Effector CD8-positive, alpha-beta T cell (primary cell): ENCODE measurements around the gene LCP1.

Experiments used
- DNase-seq: peaks from one replicate; lab custom pipeline; 2025; lab: John Stamatoyannopoulos, UW

LCP1 gene

DNA sequence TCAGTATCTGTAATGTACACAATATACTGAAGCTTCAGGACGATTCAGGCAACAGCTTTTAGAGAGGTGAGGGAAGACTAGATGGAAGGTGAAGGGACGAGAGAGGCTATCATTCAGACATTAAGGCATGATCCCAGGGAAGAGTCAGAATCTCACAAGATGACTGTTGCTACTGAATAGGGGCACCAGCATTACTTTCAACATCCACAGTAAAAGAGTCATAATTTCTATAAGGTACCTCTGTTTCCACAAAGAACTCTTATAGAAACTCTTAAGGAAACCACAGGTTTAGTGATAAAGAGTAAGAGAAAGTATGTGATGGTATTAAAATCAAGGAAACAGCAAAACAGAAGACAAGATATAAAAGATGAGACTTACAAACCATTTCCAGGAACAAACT lies 23.0 kb downstream of the LCP1 start:
- no peak for DNase-seq

DNA sequence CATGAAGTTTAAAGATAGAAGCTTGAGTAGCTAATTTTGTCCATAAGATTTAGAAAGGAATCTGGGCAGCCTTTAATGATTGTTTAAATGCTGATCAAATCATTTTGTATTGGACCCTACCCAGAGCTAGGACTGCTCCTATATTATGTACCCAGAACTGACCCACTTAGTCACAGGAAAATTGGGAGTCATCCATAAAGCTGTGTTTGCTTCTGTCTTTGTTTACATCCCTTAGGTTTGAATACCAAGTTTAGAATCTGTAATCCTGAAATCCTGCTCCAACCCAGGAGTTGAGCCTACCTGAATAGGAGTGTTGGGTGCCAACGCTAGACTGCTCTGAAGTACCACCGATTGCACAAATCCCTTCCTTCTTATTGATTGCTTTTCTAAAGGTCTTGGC lies 23.8 kb downstream of the LCP1 start:
- DNase-seq = no peak

DNA sequence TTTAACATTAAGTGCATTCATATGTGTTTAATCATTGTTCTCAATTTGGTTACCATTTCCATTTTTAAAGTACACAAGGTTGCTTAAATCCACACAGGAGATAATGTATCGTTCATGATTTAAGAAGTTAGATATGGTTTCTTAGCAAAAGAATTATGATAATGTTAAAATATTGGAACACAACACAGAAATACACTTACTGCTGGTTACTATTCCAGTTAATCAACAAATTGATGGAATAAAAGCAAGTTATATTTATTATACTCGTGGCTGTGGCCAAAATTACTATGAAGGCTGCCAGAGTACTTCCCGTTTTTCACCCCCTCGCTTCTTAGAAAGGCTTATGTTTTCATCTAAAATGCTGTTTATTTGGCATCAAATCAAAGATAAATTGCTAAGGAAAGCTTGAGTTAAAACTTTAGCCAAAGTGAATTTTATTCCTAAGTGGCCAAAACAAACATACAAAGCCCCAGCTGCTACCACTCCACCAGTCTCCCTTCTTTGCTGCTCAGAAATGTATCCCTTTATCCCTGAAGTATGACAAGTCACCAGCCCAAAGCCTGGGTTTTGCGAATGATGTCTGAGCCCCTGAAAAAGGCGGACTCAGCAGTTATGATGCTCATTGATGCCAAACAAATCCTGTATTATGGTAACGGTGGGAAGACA lies 27.7 kb downstream of the LCP1 start:
- no peak for DNase-seq

DNA sequence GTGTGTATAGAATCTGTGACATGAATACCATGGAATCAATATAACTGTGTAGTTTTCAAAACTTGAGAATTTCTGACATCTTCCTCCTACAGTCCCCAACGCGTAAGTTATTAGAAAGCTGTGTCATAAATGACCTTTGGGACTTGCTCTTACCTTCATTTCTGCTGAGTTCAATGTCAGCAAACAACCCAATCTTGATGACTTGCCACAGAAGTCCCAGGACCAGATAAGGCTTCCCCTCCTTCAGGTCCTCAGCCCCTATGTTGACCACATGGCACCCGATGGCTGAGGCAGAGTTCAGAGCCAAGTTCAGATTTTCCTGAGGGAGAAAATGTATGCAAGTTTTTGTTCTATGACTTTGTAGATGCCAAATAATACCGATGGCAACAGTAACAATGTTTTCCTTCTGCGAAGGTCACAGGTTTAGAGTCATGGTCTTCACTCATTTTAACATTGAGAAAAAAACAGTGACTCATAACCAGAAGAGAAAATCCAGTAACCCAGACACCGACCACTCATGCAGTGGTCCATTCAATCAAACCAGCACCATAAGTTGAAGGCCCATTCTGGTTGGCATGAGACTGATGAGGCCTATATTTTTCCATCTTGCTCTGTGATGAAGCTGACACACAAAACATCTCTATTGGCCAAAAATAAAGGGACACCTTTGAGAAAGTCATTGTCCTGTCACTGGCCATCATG lies 29.2 kb downstream of the LCP1 start:
- no peak for DNase-seq

DNA sequence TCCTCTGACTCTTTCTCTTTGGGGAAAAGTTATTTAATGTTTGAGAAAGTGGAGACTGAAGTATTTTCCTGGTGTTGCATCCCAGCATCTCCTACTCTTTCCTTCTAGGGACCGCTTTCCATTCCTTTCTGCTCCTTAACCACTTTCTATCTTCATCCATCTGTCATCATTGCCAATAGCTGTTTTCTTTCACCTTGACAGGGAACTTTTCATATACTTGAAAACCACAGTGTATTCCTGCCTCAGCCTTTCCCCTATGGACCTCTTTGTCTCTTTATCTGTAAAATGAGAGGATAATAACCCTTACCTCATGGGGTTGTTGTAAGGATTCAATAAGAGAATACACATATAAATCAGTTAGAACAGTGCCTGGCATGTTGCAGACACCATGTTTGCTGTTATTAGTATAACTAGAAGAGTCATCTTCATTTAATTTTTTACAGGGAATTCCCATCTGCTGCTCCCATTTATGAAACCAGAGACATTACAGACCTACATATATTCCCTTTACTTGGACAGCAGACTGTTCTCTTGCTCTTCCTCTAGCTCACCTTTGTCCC lies 31.8 kb downstream of the LCP1 start:
- DNase-seq = no peak

DNA sequence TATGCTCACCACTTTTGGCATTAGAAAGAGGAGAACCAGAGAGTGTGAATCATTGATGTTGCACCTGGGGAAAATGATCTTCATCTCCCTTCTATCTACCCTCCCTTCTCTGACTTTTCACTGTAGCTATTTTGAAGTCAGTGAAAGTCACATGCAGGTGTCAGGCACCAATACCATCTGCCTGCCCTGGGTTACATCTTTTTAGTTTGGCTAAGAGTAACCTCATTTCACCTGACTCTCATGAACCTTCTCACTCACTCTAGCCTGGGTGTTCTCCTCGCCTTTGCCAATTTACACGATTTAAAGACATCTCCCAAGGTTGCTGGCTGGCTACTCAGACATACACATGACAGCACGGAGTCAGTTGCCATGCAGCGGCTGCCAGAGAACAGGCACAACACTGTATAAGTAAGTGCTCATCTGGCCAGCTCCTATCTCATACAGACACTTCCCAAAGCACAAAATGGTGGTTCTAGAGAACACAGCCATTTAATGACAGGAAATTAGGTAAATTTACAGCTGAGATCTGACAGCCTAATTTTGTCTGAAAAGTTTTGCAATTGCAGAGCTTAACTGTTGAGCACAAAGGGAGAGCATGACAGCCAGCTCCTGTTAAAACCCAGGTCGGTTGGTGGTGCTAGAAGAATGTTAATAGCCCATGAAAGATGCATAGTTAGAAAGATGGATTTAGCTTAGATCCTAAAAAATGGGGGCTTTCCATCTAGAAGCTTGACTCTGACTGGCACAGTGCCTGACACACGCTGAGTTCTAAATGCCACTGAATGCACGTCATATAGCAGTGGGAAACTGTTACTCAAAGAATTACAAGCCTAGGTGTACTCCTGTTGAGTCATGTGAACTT lies 32.5 kb downstream of the LCP1 start:
- DNase-seq = no peak

DNA sequence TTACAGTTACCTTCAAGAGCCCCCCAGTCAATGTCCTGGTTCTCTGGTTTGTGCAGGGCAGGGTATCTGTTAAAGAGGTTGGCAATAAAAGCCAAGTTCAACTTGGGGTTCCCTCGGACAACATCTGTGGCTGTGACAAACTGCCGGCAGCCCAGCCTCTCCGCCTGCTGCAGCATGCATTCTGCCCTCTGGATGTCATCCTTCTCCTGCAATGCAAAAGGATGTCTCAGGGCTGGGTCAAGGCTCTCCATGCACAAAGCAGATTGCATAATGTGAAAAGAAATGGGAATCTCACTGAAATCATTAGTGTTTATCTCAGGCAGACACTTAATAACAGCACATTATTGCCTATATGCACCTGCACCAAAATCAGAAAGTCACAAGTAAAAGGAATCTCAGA lies 35.1 kb downstream of the LCP1 start:
- DNase-seq = no peak

DNA sequence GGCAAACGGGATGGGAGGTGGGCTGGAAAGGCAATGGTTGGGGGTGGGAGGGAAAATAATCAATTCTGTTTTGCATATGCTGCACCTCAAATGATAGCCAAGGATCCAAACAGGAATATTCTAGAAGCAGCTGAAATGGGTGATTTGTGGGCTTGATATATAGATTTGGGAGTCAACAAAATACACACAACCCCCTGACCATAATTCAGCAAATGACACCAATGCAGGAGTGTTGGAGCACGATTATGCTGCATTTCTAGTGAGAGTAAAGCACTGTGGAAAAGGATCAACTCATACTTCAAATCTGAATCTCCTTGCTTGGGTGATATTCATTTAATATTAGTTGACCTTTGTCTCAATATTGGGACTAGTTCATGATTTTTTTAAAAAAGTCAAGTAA lies 36.0 kb downstream of the LCP1 start:
- no peak for DNase-seq

DNA sequence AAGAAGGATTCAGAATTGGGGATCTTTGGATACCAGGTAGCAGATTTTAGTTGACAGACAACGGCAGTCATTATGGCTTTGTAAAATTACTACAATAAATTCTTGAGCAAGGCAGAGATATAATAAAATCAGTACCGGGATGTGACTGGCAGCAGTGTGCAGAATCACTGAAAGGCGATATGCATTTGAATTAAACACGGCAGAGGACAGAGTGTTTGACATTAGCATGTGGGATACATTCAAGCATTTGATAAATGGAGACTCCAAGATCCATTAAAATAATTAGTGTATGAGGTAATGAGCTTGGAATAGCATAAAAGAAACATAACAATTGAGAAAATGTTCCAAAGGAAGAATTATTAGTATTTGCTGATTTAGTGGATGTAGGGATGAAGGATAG lies 36.8 kb downstream of the LCP1 start:
- no peak for DNase-seq

DNA sequence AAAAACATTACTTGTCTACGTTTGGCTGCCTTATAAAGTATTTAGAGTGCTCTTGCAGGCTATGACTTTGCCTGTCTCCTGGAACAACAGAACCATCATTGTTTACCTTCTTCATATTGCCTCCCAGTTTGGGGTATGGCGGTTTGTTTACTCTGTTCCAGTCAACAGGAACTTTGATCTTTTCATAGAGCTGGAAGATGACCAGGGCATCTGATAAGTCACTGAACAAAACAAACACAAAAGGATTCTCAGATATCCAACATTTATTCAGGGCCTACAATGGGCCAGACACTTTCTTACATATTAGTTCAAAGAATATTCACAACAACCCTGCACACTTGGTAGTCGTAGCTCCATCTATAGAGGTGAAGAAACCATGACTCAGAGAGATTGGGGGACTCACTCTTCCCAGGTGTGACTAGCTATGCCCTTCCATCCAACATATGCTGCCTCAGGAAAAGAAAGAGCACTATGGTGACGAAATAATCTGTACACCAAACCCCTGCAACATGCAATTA lies 38.7 kb downstream of the LCP1 start:
- DNase-seq = no peak

DNA sequence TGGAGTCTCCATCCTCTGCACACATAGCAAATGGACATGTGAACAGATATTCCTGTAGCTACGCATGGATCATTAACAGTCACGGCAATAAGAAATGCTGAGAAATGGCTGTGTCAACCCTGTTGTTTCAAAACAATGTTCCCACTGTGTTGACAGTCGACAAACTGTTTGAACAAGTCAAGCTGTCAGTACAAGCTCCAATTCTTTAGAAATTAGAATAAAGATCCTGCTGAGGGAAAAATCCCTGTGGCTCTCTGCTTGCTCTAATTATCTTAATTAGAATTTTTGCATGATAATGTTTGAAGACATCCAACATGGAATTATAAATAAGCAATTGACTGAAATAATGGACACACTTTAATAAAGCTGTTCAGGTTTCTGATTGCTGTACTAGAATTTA lies 39.2 kb downstream of the LCP1 start:
- no peak for DNase-seq

DNA sequence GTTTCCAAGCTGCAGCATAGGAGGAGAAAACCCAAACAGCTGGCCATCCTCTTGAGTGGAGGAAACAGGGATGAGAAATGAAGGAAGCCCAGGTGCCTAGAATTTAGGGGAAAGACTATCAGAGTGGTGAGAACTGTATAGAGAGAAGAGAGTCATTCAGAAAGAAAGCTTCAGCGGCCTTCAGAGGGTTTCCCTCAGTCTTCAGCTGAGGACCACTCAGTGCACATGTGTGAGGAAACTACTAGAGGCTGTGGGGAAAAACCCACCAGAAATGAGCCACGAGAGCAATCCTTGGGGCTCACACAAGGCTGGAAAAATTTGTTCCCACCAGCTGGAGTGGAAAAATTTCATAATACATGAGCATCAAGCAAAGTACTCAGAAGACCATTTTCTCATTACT lies 41.9 kb downstream of the LCP1 start:
- no peak for DNase-seq

DNA sequence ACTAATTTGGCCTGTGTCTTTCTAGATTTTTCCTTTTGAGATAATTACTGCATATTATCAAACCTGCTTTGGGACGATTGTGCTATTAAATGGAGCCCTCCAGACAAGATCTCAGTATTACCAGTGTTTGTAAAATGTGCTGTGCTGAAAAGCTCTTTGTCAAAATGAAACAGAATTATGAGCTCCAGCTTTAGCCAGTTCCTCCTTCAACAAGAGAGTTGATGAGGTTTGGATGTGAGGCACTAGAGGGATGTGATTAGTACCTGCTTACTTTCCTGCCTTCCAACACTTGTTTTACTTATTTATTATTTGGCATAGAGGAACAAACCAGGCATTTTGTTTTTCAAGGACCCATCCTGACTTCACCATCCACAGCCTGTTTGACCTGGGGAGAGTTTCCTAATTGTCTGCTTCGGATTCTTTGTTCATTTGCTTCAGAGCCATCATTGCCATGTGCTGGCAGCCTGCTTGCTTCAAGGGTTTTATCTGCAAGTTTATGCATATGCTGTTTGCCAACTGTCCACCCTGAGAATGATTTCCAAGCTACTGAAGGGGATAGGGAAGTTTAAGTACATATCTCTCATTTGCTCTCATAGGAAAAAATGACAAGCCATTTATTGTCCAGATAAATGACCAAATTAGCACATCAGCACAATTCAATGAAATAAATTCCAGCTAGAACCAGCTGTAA lies 44.2 kb downstream of the LCP1 start:
- DNase-seq = no peak

DNA sequence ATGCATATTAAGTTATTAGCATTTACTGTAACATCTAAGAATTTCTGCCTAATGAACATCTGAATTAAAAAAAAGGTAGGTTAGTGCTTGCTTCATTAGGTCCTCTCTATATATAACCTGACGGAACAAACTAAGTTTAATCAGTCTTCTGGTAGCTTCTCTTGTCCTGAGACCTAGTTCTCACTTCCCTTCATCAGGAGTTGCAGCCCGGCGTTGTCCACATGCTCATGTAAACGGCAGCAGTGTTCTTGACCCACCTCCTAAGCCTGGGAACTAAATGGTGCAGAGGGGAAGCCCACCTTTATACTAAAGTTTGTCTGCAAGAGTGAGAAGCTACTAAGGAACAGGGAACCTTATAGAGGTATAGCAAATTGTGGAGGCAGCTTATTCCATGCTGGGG lies 45.3 kb downstream of the LCP1 start:
- DNase-seq = no peak

DNA sequence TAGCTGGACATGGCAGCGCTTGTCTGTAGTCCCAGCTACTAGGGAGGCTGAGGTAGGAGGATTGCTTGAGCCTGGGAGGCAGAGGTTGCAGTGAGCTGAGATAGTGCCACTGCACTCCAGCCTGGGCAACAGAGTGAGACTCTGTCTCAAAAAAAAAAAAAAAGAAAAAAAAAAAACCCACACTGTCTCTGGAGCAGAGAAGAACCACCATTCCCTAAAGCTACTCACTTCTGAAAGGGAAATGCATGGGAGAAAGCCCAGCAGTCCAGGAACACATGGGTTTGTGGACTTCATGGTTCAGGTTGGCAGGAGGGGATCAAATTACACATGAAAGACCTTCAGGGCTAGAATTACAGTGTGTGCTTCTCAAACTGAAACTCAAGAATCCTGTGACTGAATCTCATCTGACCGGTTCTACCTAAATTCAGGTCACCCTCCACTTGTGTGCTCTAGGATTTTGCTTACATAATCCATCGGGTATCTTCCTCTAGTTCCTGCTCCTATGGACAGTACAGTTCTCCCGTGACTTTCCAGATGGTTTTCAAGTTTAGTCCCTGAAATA lies 46.9 kb downstream of the LCP1 start:
- DNase-seq = no peak

DNA sequence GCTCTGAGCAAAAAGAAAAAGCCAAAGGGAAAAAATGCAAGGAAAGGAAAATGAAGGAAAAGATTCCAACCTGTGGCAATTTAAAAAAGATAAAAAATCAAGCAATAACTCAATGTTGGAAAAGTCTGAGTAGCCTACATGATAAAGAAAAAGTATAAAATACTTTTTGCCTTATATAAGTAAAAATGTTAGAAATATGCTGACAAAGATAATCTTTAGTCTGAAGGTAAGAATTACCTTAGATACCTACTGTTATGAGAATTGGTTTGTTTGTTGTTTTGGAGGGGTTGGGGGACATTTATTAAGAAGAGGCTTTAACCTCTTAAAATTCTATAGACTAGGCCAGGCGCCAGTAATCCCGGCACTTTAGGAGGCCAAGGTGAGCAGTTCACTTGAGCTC lies 47.5 kb downstream of the LCP1 start:
- DNase-seq = no peak

DNA sequence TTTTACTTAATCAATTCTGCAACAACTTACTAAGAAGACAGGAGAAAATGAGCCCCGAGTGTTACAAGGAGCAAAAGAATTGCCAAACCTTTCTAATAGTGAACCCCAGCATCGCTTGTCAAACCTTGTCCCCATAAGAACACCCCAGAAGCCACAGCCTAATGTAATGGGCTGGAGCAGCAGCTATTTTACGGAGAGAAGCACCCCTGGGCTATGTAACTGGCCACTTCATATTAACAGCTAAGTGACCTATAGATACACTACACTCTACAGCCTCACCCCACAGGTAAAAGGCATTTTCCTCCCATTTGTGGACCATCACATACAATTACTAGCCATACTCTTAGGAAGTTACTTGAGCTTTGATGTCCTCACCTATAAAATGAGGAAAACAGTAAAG lies 49.9 kb downstream of the LCP1 start:
- DNase-seq = no peak

DNA sequence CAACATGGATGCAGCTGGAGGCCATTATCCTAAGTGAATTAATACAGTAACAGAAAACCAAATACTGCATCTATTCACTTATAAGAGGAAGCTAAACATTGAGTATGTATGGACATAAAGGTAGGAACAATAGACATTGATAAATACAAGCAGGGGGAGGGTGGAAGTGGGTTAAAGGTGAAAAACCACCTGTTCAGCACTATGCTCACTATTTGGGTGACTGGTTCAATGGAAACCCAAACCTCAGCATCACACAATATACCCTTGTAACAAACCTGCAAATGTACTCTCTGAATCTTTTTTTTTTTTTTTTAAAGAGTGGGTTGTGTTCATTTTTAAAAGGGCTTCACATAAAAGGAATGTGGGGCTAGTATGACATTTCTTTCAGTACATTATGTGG lies 50.3 kb downstream of the LCP1 start:
- no peak for DNase-seq

DNA sequence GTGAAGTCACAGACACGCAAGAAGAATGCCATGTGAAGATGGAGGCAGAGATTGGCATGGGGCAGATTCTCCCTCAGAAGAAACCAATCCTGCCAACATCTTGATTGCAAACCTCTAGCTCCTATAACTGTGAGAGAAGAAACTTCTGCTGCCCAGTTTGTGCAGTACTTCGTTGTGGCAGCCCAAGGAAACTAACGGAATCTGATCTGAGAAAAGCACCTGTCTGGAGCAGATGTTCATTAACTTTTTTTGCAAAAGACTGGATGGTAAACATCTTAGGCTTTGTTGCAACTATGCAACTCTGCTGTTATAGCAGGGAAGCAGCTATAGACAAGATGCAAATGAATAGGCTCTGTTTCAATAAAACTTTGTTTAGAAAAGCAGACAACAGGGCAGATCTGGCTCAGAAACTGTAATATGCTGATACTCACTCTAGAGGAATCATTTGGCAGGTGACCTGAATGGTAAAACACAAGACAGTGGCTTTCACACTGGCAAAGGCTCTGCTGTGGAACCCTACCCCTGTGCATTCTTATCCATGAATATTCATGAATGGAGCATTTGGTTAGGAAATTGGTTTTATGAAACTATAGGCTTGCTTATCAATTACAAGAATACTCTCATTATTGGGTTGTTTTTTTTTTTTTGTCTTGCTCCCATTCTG lies 51.9 kb downstream of the LCP1 start:
- no peak for DNase-seq

DNA sequence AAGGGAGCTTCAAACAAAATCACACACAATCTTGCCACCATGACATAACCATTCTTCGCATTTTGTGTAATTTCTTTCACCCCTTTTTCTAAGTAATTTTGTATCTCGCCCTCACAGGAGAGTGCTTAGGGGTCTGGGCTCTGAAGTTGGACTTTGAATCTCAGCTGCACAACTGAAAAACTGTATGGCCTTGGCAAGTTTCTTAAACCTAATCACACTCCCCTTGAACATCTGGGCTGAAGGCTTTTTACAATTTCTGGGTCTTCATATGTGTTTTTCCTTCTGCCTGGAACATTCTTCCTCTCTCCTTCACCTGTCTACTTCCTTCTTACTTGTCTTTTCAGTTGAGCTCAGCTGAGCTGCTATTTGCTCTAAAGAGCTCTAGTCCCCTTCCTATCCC lies 52.9 kb downstream of the LCP1 start:
- no peak for DNase-seq
